Stomach smooth muscle (tissue), 2 donors: ENCODE results near the gene PTPRN2.

Source experiments
- H3K27ac ChIP-seq: one replicate; pipeline ENCODE4 v1.7.0; 2013; ENCODE audit warnings: mild to moderate bottlenecking, low read length, inconsistent platforms
- H3K27me3 ChIP-seq, 2 donors: one replicate each; pipeline ENCODE4 v1.7.0; 2013; ENCODE audit warnings: low read length in 2 of 2; ENCODE audit not compliant: insufficient read depth in 2 of 2, control insufficient read depth in 1 of 2
- H3K36me3 ChIP-seq, 2 donors: one replicate each; pipeline ENCODE4 v1.7.0; 2013; ENCODE audit warnings: low read length in 2 of 2; ENCODE audit not compliant: control insufficient read depth in 2 of 2, insufficient read depth in 2 of 2
- H3K4me1 ChIP-seq: one replicate; pipeline ENCODE4 v1.7.0; 2013; ENCODE audit warnings: low read length; ENCODE audit not compliant: control insufficient read depth, insufficient read depth
- H3K4me3 ChIP-seq, 2 donors: one replicate each; pipeline ENCODE4 v1.7.0; 2013; ENCODE audit warnings: low read length in 2 of 2
- H3K9ac ChIP-seq, 2 donors: one replicate each; pipeline ENCODE4 v1.7.0; 2013; ENCODE audit warnings: low read length in 2 of 2, mild to moderate bottlenecking in 1 of 2
- H3K9me3 ChIP-seq, 2 donors: one replicate each; pipeline ENCODE4 v1.7.0; 2013; ENCODE audit warnings: low read length in 2 of 2; ENCODE audit not compliant: control insufficient read depth in 2 of 2
- donor health status: healthy.
- donor health status: Pancreatic carcinoma.

The PTPRN2 gene

GRCh38 chr7:158449266-158449665, 138.4 kb downstream of the PTPRN2 start:
- H3K9me3 ChIP-seq = no peaks in the 10 kb centered on the region
- no peak overlapping the region for H3K9ac ChIP-seq
- H3K27ac ChIP-seq = no peak overlapping the region
- H3K4me1 ChIP-seq = no peaks in the 10 kb centered on the region
- peaks cover 0 to 4% of the 10 kb centered on the region in 2 donors for H3K27me3 ChIP-seq
- no peaks in the 10 kb centered on the region for H3K36me3 ChIP-seq
- no peak overlapping the region for H3K4me3 ChIP-seq

GRCh38 chr7:158448430-158449100, 139.1 kb downstream of the PTPRN2 start:
- no peaks in the 10 kb centered on the region for H3K36me3 ChIP-seq
- no peaks in the 10 kb centered on the region for H3K4me1 ChIP-seq
- no peak overlapping the region for H3K4me3 ChIP-seq
- H3K27ac ChIP-seq = no peak overlapping the region
- no peak overlapping the region for H3K9ac ChIP-seq
- H3K27me3 ChIP-seq = peaks cover 0 to 4% of the 10 kb centered on the region in 2 donors
- no peaks in the 10 kb centered on the region for H3K9me3 ChIP-seq

GRCh38 chr7:158447506-158448171, 140.0 kb downstream of the PTPRN2 start:
- Histone ChIP-seq H3K27me3 (peaks cover 0 to 3% of the 10 kb centered on the region in 2 donors), H3K9ac (no peak overlapping the region), H3K36me3 (no peaks in the 10 kb centered on the region), H3K9me3 (no peaks in the 10 kb centered on the region), H3K4me3 (no peak overlapping the region), H3K27ac (no peak overlapping the region), H3K4me1 (no peaks in the 10 kb centered on the region)

GRCh38 chr7:158447151-158447505, 140.5 kb downstream of the PTPRN2 start:
- Histone ChIP-seq H3K4me3 (no peak overlapping the region), H3K27me3 (no peaks in the 10 kb centered on the region), H3K9ac (no peak overlapping the region), H3K36me3 (no peaks in the 10 kb centered on the region), H3K4me1 (no peaks in the 10 kb centered on the region), H3K9me3 (no peaks in the 10 kb centered on the region), H3K27ac (no peak overlapping the region)

- no peak overlapping the region for H3K9ac ChIP-seq
- H3K4me1 ChIP-seq = no peaks in the 10 kb centered on the region
- H3K4me3 ChIP-seq = no peak overlapping the region
- no peaks in the 10 kb centered on the region for H3K9me3 ChIP-seq
- no peaks in the 10 kb centered on the region for H3K36me3 ChIP-seq
- H3K27ac ChIP-seq = no peak overlapping the region
- H3K27me3 ChIP-seq = no peaks in the 10 kb centered on the region
Measured at GRCh38 chr7:158446706-158447105, 140.9 kb downstream of the PTPRN2 start.

- H3K9ac ChIP-seq = no peak overlapping the region
- no peaks in the 10 kb centered on the region for H3K36me3 ChIP-seq
- no peaks in the 10 kb centered on the region for H3K4me1 ChIP-seq
- H3K4me3 ChIP-seq = no peak overlapping the region
- H3K27me3 ChIP-seq = no peaks in the 10 kb centered on the region
- H3K9me3 ChIP-seq = no peaks in the 10 kb centered on the region
- no peak overlapping the region for H3K27ac ChIP-seq
Measured at GRCh38 chr7:158446281-158446680, 141.3 kb downstream of the PTPRN2 start.

- Histone ChIP-seq H3K36me3 (no peaks in the 10 kb centered on the region), H3K27me3 (no peaks in the 10 kb centered on the region), H3K27ac (no peak overlapping the region), H3K9me3 (no peaks in the 10 kb centered on the region), H3K9ac (no peak overlapping the region), H3K4me3 (no peak overlapping the region), H3K4me1 (no peaks in the 10 kb centered on the region)
Measured at GRCh38 chr7:158445421-158446175, 142.0 kb downstream of the PTPRN2 start.

GRCh38 chr7:158444501-158445420, 142.9 kb downstream of the PTPRN2 start:
- Histone ChIP-seq H3K4me1 (no peaks in the 10 kb centered on the region), H3K27ac (no peak overlapping the region), H3K9me3 (no peaks in the 10 kb centered on the region), H3K4me3 (no peak overlapping the region), H3K36me3 (no peaks in the 10 kb centered on the region), H3K9ac (no peak overlapping the region), H3K27me3 (no peaks in the 10 kb centered on the region)

GRCh38 chr7:158443688-158444483, 143.7 kb downstream of the PTPRN2 start:
- no peaks in the 10 kb centered on the region for H3K4me1 ChIP-seq
- H3K27ac ChIP-seq = no peak overlapping the region
- H3K4me3 ChIP-seq = no peak overlapping the region
- no peaks in the 10 kb centered on the region for H3K36me3 ChIP-seq
- H3K9ac ChIP-seq = no peak overlapping the region
- H3K27me3 ChIP-seq = no peaks in the 10 kb centered on the region
- H3K9me3 ChIP-seq = no peaks in the 10 kb centered on the region
